HG03159 (cell line): ENCODE measurements around the gene ADCY9.
"Not testable (repeated sequence)": the region's sequence is repeated elsewhere in the genome, so short reads cannot be mapped to it uniquely, and the experiment has no call there.

Source experiments
- ATAC-seq: cut with Tn5 transposase; IDR thresholded peaks from one replicate; pipeline ENCODE4 v1.9.1; 2021; ENCODE audit warnings: mild to moderate bottlenecking, moderate library complexity; ENCODE audit not compliant: unreplicated experiment

ADCY9 gene

GRCh38 chr16:3953728-3954410 is 162.4 kb downstream of the ADCY9 start:
- no peak for ATAC-seq

DNA sequence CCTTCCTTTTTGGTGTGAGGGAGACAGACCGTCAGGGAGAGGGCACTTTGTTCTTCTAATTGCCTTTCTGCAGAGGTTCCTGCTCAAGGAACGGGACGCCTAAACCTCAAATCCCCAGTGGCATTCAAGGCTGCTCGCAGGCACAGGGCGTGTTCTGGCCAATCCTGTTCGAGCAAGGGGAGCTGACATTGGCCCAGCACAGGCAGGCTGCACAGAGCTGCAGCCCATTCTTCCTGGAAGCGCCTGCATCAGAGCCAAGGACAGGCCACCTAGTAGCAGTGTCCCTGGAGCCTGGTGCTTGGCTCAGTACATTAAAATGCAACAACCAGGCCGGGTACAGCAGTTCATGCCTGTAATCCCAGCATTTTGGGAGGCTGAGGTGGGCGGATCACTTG is 163.5 kb downstream of the ADCY9 start:
- no peak for ATAC-seq

DNA sequence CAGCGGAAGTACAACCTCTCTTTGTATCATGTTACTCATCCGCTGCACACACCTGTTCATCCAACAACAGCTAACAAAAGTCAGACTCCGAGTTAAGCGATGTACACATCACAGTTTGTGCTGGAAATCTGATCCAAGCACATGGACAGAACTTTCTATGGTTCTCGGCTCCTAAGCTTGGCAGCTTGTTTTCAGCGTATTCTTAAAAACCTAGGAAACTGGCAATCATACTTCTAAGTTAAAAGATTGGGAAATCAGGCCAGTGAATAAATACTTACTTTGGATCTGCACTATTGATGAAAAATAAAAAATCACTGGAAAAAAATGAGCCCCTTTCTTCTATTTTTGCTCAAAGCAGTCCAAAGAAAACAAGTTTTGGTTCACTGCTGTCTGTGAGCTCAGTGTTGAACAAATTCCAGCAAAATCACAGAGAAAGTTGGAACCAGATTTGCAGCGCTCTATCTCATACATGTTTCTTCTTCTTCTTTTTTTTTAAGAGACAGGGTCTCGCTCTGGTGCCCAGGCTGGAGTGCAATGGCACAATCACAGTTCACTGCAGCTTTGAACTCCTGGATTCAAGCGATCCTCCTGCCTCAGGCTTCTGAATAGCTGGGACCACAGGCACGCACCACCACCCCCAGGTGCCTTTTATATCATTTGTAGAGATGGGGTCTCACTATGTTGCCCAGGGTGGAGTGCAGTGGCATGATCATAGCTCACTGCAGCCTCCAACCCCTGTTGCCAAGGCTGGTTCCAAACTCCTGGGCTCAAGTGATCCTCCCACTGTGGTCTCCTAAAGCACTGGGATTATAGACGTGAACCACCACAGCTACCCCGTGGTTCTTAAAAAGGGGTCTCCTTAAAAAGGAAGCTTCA is 164.1 kb downstream of the ADCY9 start:
- no peak for ATAC-seq

GRCh38 chr16:3951380-3951779 is 164.9 kb downstream of the ADCY9 start:
- not testable (repeated sequence) for ATAC-seq

DNA sequence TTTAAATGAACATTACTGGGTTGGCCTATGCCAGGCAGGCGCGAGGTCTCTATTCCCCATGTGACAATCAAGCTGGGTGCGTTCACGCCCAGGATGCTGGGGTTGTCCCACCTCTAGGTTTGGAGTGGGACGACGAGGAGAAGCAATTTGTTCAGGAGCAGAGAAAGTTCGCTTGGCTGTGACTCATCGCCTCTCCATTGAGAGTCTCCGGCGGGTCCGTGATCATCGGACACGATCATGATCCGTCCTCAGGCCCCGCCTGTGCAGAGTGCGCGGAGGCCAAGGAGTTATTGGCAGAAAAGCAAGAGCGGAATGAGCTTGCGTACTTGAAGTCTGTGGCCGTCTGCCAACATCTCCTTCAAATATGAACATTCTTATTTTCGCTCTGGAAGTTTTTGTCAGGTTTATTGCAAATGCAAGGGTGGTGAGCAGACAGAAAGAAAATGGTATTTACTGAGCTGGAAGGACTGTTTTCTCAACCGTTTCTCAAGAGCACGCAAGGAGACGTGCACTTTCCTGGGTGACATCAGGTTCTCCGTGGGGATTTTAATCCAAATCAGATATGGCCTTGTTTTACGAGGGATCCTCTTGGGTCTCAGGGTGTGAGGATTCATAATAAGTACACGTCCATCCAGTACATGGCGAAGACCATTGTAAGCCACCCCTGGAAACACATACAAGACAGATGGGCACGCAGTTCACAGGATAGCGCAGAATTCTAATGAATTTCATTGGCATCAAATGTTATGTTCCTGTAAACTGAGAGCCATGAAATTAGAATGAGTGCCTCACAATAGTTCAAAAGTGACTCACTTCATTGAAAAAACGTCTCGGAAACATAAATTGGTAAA is 165.7 kb downstream of the ADCY9 start:
- ATAC-seq: no peak

- no peak for ATAC-seq
These were observed 166.3 kb downstream of the ADCY9 start for GRCh38 chr16:3949946-3950342.

GRCh38 chr16:3949287-3949686 is 167.0 kb downstream of the ADCY9 start:
- no peak for ATAC-seq

DNA sequence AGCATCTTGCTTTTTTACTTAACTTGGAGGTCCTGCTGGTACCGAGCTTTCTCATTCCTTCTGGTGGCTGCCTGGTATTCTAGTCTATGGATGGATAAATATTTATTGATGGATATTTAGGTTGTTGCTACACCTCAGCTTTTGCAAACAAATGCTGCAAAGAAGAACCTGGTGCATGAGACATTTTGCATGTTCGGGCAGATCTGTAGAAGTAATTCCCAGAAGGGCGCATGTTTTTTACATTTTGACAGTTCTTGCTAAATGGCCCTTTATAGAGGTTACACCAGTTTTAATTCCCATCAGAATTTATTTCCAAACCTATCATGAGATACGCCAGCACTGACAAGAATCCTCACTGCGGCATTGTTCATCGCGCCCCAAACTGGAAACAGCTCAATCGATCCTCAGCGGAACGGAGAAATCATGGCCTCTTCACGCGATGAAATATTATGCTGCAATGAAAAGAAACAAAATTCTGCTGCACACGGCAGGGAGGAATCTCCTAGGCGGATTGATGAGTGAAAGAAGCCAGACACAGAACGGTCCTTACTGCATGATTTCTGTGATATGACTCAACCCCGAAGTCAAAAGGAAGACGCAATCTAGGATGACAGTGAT is 167.8 kb downstream of the ADCY9 start:
- ATAC-seq: no peak

DNA sequence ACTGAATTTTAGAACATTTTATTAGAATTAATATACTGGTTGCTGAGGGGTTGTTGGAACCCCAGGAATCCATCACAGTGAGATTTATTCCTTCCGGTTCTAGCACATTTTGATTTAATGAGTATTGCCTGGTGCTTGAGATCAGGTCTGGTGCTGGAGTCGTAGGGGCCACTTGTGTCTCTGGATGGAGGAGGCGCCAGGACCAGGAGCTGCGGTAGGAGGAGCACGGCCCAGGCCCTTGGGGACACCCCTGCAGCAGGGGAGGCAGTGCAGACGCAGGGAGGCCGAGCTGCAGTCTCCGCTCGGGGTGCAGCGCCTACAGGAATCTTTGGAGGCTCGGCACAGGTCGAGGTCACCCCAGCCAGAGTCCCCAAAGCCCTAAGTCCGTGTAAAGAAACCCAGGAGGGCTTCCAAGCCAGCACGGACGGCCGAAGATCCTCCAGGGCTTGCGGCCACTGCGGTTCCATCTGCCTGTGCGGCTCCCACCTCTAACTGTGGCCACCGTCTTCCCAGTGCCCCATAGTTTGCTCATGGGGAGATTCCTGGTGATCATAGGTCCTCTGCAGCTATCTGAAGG is 169.6 kb downstream of the ADCY9 start:
- ATAC-seq: no peak

GRCh38 chr16:3945751-3946603 is 170.3 kb downstream of the ADCY9 start:
- ATAC-seq: no peak

DNA sequence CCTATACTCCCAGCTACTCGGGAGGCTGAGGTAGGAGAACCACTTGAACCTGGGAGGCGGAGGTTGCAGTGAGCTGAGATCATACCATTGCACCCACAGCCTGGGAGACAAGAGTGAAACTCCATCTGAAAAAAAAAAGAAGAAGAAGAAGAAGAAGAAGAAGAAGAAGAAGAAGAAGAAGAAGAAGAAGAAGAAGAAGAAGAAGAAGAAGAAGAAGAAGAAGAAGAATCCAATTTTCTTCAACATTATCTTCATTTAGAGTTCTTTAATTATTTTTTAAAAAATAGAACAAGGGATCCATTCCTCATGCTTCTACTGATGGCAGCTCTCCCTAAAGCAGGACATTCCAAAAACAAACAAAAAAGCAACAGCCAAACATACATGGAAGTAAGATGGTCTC is 171.8 kb downstream of the ADCY9 start:
- not testable (repeated sequence) for ATAC-seq

DNA sequence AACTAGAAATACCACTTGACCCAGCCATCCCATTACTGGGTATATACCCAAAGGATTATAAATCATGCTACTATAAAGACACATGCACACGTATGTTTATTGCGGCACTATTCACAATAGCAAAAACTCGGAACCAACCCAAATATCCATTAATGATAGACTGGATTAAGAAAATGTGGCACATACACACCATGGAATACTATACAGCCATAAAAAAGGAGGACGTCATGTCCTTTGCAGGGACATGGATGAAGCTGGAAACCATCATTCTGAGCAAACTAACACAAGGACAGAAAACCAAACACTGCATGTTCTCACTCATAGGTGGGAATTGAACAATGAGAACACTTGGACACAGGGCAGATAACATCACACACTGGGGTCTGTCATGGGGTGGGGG is 174.1 kb downstream of the ADCY9 start:
- not testable (repeated sequence) for ATAC-seq

DNA sequence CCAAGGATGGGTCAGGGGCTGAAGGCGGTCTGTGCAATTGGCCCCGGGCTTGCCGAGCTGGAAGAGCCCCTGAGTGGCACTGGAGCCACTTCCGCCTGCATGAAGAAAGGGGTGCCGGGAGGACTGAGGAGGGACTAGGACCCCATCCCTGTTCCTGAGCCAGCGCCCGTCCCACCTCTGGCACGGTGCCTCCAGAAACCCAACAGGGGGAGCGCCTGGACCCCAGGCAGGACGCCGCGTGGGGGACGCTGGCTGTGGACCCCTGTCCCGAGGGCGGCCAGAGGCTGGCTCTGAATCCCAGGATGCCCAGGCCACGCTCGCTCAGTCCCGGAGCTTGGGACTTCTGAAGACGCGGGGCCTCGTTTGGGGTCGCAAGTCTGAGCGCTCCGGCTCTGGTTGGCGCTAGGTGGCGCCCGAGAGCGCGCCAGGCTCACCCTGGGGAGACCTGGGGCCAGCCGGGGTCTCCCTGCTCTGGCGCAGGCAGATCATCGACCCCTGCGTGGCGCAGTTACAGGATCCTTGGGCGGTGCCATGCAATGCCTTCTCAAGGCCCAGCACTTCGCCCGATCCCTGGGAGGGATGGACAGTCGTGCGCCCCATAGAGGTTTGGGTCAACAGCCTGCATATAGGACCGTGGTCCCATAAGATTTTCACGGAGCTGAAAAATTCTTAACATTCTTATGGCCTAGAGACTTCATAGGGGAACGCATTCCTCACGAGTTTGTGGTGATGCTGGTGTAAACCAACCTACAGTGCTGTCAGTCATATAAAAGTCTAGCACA is 177.2 kb downstream of the ADCY9 start:
- ATAC-seq: no peak

DNA sequence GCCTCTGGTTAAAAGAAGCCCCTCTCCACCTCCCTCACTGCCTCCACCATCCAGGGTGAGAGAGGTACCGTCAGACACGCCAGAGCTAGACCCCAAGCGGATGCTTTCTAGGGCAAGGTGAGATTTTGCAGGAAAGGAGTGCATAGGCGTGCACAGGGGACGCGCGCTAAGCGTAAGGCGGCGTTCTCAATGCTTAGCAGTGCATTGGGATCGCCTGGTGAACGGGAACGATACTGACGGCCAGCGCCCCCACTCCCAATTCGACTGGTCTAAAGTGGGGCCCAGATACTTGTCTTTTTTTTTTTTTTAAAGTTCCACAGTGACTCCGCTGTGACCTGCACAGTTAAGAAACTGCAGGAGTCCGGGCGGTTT is 177.8 kb downstream of the ADCY9 start:
- ATAC-seq: no peak

DNA sequence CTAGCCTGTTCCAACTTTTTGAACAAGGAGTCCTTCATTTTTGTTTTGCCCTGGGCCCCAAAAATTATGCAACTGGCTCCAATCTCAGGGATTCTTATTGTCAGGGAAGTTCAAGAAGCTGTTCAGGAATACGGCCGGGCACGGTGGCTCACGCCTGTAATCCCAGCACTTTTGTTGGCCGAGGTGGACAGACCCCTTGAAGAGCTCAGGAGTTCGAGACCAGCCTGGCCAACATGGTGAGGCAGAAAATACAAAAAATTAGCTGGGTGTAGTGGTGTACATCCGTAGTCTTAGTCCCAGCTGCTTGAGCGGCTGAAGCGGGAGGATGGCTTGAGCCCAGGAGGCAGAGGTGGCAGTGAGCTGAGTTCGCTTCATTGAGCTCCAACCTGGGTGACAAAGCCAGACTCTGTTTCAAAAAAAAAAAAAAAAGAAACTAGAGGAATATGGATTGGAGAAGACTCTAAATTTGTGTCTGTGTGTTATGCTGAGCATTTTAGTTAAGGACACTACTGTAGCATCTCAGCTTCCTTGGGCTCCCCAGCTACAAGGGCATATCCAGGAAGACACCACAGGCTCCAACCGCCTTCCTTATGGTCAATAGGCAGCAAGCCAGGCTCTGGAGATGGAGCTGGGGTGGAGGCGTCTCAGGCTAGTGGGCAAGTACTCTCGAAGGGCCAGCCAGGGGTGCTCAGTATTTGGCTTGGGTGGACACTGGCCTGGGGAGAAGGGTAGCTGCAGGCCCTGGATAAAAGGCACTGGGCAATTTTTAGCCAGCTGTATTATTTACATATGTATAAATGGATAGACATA is 179.0 kb downstream of the ADCY9 start:
- ATAC-seq: no peak

DNA sequence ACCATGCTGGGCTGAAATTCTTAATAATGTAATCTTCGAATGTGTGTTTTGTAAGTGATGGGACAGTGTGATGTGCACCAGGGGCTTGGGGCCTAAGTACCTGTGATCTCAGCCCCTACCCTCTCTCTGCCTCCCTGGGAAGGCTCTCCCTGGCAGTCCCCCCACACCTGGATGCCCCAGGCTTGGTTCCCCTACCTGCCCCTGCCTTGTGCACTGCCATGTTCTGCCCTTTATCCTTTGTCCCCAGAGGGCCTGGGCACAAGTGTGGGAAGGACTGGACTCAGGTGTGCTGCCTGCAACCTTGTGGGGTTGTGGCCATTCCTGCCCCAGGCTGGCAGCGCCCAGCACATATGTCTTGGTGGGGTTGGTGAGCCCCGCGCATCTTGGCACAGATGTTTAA is 180.3 kb downstream of the ADCY9 start:
- ATAC-seq: no peak

GRCh38 chr16:3934491-3935181 is 181.6 kb downstream of the ADCY9 start:
- no peak for ATAC-seq

GRCh38 chr16:3927147-3927546 is 189.1 kb downstream of the ADCY9 start:
- not testable (repeated sequence) for ATAC-seq
